A673 (cell line): ENCODE measurements around the gene CTIF.

ENCODE experiments used
- CTCF ChIP-seq: fragments of 300-800, 200-600 bp; sonication (generic); conservative IDR thresholded peaks from 2 replicates; pipeline ENCODE4 v1.5.1; 2017; ENCODE audit warnings: low read depth, mild to moderate bottlenecking, antibody characterized with exemption, low read length, moderate library complexity, mixed read lengths
- EZH2 ChIP-seq: fragments of 200-600 bp; sonication (generic); IDR thresholded peaks from 2 replicates; pipeline ENCODE4 v1.6.1; 2017; ENCODE audit warnings: borderline replicate concordance, low read depth, mild to moderate bottlenecking, mixed read lengths, antibody characterized with exemption, low read length; ENCODE audit not compliant: poor library complexity, severe bottlenecking

- TF ChIP-seq CTCF (no peak), EZH2 (no peak)
Measured at GRCh38 chr18:48675912-48676311, 137.1 kb downstream of the CTIF start.
